Hippocampal formation (tissue), 2 donors: Measurements from ENCODE around the gene ZFAND3.

Experiments
- DNase-seq, 2 donors: peaks; one replicate each; lab custom pipeline; 2025; lab: John Stamatoyannopoulos, UW

The ZFAND3 gene

DNA sequence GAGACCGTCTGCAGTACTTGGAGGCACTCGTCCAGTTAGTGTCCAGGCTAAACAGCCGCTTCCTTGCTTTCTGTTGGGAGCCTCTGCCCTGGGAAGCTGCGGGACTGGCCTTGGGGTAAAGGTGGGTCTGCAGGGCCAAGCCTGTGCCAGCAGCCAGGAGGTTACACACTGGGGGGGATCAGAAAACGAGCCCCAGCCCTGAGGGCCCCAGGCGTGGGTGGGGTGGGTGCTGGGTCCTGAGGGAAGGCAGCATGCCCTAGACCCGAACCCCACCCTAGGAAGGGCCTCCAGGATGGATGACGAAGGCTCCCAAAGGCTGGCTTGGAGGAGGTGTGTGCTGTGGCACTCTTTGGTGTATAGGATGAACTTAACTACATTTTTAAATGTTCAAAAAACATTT, 335.2 kb downstream of the ZFAND3 start:
- DNase-seq, result no peak

DNA sequence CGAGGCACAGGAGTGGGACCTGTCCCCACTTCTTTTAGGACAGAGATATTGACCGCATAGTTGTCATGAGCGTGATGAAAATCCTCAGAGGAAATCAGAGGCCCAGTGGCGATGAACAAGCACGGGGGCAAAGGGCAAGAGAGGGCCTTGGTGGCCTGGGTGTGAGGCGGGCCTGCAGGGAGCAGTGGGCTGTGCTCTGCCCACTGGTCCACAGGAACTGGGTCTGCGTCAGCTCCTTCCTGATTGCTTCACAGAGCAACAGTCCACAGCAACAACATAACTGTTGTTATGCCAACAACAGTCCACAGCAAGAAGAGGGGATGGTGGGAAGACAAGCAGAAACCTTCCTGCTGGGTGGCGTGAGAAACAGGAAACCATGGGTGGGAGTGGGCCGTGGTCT, 335.6 kb downstream of the ZFAND3 start:
- DNase-seq, result no peak

DNA sequence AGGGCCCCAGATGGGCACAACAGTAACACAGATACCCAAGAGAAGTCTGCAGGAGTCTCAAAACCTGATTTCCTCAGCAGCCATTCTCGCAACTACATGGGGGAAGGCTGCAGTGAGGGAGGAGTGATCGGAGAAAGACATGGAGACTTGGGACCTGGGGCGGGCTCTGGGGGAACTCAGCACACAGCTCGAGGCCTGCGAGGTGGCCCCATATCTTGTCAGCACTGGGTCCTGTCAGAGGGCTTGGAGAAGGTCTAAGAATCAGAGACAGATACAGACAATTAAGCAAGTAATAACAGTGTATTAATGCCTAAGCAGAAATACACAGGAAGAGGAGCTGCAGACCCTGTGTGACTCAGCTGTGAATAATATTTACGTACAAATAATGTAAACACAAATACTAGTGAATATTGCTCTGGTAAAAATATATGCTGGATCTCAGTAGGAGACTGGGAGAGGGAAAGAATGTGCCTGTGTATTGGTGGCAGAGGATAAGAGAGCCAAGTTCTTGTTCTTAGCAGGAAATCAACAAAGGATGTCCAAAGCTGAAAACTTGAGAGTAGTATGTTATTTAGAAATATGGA, 336.2 kb downstream of the ZFAND3 start:
- no peak for DNase-seq

DNA sequence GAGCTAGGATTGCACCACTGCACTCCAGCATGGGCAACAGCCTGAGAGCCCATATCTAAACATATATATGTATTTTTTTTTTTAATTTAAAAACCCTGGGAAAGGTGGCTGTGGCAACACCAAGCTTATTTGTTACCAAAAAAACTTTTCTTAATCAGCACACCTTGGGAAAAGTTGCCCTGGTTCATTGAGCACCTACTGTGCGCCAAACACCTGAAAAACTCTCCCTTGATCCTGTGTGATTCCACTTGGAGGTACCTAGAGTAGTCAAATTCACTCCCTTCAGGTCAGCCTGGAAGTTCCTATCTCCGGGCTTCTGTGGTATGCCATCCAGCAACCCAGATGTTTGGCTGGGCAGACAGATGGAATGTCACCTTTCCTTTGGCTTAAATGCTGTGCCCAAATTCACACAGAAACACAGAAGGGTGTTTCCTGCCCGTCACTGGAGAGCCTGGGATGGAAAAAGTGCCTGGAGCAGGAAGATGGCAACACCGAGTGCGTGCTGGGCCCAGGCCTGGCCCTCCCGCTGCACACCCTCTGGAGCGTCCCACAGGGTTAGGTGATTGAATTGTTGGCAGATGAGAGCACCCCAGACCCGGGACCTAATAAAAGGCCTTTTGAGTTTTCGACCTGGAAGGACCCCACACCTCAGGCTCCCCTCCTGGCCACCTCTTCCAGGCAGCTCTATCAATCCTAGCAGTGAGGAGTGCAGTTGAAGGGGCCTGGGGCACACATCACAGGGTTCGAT, 337.5 kb downstream of the ZFAND3 start:
- no peak for DNase-seq

DNA sequence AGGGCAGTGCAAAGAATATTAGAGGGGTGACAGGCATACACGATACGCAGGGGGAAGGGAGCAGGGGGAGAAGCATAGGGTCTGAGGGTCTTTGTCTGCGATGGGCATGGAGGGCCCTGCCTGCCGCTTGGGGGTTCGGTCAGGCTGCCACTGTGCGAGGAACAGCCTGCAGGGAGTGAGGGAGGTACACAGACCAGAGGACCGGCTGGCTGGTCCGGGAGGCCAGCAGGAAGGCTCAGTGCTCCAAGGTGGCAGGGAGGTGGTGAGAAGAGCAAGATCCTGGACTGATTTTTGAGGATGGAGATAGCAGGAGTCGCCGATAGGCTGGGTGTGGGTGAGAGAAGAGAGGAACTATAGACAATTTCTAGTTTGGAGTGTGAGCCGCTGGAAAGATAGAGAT, 338.4 kb downstream of the ZFAND3 start:
- no peak for DNase-seq

DNA sequence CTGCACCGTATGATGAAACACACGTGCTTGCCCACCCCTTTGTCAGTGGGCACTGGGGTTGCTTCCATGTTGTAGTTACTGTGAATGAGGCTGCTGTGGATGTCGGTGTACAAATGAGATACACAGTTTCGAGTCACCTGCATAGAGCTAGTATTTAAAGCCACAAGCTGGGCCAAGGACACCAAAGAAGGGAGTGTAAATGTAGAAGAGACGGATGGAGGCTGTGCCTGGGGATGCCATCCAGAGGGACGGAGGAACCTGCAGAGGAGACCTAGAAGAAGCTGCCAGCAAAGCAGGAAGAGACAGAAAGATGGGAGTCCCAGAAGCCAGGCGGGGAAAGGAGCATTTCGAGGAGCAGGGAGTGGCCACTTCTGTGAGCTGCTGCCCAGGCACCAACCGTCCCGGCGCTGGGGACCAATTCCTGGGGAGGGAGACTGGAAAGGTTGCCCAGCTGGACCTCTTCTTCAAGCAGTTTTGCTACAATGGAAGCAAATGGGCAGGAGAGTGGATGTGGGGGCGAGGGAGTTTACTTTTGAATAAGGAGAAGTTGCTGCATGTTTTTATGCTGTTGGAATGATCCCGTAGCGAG, 339.3 kb downstream of the ZFAND3 start:
- no peak for DNase-seq

DNA sequence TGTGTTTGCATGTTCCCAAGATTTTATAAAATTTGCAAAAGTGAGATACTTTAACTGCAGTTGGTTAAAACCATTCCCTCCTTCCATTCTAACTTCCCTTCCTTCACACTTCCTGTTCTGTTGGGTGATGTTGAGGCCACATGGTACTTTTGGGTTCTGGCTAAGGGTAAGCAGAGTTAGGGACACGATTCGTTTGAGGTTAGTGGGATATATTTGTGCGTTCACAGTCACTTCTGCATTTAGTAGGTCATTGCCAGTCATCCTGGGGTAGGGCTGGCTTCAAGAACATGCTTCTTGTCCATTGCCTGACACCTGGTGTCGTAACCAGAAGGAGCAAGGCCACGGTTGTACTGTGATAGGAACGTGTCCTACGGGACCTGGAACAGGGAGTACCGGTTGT, 340.1 kb downstream of the ZFAND3 start:
- no peak for DNase-seq

DNA sequence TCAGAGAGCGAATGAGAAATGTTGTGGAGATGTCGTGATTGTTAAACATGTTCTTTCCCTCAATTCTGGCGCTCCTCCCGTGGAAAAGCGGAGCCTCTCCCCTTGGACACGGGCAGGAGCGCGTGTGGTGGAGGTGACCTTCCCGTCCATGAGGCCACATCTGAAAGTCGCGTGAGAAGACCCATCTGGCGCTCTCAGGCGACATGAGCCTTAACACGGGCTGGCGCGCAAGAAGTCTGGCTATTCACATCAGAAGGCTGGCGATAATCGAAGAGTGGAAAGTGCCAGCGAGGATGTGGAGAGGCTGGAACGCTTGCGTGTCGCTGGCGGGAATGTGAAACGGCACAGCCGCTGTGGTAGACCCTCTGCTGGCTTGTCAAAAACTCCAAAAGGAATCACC, 341.3 kb downstream of the ZFAND3 start:
- no peak for DNase-seq

DNA sequence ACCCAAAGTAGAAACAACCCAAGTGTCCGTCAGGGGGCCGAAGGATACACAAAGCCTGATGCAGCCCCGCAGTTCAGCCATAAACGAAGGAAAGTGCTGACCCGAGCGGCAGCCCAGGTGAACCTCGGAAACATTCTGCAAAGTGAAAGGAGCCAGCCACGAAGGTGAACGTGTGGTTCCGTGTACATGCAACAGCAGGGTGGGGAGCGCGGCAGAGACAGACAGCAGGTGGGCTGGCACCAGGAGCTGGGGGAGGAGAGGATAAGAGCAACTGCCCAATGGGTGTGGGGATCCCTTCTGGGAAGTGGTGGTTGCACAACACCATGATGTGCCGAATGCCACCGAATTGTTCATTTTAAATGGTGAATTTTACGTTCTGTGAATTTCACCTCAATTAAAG, 341.8 kb downstream of the ZFAND3 start:
- no peak for DNase-seq

DNA sequence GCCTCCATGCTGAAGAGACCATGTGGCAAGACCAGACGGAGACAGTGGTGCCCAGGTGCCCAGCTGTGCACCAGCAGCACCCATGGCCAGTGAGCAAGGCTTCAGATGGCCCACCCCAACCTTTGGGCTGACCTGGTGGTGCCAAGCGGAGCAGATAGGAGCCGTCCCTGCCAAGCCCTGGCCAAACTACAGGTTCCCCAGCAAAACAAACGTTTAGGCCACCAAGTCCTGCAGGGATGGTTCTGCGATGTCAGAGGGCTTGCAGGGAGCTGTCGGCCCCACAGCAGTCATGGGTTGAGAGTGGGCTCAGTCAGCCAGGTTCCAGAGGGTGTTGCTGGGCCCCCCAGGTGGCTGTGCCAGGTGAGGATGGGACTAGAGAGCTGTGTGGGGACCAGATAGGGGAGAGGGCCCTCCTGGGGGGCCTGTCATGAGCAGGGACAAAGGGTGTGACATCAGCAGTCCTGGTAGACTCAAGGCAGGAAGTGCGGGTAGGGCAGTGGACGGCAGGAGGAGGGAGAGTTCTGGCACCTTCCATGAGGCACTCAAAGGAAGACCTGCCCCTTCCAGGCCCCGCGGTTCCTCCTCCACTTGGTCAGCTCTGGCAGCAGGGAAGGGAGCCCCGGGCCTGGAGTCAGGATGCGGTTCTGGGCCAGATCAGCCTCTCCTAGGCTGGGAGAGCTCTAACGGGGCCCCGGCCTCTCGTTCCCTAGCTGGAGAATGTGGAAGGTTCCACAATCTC, 342.4 kb downstream of the ZFAND3 start:
- no peak for DNase-seq

DNA sequence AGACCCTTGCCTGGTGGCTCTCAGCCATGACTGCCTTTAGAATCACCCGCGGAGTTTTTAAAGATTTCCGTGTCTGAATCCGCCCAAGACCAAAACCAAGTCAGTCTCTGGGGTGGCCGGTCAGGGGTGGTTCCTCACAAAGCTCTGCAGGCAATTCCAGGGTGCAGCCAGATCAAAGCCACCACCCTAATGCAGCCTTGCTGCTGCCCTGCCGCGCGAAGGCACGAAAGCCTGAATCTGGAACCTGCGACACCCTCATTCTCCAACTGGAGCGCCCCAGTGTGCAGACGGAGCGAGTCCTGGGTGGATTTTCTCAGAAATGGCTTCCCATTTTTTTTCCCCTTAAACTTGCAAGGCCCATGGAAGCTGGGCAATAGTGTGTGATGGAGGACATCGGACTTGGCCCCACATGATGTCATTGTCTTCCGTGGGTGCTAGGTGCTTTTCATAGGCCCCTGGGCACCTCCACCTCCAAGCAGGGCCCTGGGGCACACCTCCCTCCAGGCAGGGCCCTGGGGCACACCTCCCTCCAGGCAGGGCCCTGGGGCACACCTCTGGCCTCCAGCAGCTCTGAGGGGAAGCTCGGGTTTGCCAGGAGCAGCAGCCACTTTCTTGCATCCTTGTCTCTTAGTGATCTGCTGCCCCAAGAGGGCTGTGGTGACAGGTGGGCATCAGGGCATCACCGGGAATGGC, 343.1 kb downstream of the ZFAND3 start:
- no peak for DNase-seq

DNA sequence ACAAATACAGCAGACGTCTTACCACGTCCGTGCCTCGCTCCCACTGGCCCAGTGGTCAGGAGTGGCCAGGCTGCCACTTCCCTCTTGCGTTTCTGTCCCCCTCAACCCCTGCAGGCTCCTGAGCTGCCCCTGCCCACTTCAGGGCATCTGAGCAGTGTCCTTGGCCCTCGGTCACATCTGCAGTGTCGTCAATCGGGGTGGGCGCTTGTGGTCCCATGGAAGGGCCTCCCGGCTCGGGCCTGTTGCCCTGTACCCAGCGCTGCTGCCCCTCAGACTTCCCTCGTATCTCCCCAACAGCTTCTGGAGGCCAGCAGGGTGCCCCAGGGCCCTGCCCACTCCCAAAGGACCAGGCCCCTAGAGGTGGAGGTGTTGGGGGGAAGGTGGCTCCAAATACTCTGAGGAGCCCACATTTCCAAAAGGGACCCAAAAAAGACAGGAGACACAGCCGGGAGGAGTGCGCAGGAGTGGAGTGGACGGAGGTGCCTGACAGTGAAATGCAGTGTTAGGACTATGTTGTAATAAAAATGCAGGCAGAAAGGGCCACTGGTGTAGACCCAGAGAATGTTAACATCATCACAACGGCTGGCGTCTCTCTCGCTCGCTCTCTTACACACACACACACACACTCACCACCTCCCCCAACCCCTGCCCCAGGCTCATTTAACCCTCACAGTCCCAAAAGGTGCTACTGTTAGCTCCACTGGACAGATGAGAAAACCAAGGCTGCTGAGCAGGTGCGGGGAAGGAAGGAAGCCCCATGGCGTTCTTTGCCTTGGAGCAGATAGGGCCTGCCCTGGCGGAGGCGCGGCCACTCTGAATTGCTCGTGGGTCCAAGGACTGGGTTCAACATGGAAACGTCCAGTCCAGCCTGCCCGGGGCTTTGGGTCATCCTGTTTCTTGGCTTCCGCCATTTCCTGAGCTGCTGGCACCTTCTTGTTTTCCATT, 343.9 kb downstream of the ZFAND3 start:
- DNase-seq, result no peak

DNA sequence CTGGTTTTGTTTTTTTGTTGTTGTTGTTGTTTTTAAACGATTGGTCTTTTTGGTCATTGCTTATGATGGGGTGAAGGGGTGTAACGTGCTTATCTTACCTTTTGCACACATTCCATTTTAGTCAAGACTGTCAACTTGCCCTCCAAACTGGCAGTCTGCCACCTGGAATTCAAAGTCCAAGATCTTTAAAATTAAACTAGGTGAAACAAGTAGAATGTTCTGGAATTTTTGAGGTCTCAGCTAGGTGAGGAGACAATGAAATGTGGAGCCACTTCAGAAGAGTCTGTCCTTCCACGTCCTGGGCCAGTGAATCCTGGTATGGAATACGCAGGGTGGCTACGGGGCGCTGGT, 344.6 kb downstream of the ZFAND3 start:
- DNase-seq, result no peak

DNA sequence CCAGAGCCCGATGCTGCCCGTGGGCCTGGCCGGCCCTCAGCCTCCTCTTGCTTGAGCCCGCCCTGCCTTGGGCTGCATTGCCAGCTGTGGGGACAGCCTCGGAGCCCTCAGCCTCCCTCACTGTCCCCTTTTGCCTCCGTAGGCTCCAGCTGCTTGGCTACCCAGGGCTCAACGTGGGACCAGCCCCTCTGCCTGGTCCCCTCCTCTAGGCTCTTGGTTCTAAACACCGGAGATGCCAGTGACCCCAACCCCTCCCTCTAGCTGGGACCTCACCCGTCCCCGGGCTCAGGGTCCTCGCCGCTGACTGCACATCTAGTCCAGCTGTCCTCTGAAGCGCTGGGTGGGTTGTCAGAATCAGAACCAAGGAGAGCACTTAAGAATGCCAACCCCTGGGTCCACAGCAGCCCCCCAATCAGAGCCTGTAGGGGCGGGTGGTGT, 345.2 kb downstream of the ZFAND3 start:
- DNase-seq, result no peak

DNA sequence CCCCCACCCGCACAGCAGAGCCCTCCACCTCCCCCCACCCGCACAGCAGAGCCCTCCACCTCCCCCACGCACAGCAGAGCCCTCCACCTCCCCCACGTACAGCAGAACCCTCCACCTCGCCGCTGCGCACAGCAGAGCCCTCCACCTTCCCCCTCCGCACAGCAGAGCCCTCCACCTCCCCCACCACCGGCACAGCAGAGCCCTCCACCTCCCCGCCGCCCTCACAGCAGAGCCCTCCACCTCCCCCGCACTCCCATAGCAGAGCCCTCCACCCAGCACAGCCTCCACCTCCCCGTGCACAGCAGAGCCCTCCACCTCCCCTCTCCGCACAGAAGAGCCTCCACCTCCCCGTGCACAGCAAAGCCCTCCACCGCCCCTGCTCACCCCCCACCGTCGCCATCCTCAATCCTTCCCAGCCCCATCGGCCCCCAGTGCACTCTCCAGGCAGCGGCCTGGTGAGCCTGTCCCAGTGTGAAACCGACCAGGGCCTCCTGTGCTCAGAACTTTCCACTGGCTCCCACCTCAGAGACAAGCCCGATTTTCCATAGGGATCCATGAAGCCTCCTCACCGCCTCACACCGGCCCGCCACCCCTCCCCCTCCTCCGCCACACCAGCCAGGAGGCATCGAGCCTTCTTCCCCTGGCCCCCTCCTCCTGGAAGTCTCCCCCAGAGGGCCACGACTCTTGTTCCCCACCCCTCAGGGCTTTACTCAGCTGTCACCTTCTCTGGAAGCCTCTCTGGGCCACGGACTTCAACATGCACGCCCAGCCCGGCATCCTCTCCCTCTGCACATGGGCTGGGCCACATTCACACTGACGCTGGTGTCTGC, 347.1 kb downstream of the ZFAND3 start:
- no peak for DNase-seq

DNA sequence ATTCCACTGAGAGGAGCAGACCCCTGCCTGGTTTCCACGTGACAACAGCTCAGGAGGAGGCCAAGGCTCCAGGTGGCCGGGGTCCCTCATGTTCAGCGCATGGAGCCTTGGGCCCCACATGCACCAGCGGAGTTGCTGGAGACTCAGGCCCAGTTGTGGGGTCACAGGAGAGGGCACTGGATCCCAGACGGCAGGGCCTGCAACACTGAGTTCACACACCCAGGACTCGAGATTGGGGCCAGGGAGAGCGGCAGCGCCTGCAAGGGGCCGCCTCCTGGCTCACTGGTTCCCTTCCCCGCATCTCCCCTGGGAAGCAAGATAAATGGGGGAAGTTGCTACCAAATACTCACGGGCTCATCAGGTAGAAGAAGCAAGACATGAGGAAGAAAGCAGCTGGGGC, 348.1 kb downstream of the ZFAND3 start:
- no peak for DNase-seq

DNA sequence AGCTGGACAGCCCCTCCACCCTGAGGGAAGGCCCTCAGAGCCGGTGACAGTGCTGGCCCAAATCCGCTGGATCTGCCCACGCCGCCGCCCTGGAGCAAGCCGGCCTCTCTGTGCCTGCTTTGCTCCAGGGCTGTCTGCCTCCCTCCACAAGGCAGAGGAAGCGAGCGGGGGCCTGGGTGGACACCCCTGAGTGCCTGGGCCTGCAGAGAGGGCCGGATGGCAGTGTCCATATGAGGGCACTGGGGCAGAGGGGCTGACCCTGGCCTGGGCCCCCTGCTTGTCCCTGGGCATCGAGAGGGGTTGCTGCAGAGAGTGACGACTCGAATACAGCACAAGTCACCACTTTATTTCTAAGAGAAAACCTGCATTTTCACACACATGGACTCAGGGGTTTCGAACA, 348.6 kb downstream of the ZFAND3 start:
- no peak for DNase-seq

DNA sequence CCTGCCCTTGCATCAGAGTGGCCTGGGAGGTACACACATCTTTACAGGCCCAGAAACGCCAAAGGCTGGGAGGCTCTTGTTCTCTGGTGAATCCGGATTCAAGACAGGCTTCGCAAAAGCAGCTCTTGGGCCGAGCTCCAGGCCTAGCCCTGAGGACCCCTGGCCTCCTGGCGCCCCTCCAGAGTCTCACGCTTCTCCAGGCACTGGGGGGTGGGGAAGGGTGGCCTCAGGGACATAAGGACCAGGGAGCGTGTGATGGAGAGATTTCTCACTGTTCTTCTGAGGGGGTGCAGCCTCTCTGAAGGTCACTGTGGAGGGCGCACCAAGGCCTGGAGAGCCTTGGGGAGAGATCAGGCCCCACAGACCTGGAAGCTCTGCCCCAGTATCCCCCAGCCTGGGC, 349.2 kb downstream of the ZFAND3 start:
- no peak for DNase-seq

DNA sequence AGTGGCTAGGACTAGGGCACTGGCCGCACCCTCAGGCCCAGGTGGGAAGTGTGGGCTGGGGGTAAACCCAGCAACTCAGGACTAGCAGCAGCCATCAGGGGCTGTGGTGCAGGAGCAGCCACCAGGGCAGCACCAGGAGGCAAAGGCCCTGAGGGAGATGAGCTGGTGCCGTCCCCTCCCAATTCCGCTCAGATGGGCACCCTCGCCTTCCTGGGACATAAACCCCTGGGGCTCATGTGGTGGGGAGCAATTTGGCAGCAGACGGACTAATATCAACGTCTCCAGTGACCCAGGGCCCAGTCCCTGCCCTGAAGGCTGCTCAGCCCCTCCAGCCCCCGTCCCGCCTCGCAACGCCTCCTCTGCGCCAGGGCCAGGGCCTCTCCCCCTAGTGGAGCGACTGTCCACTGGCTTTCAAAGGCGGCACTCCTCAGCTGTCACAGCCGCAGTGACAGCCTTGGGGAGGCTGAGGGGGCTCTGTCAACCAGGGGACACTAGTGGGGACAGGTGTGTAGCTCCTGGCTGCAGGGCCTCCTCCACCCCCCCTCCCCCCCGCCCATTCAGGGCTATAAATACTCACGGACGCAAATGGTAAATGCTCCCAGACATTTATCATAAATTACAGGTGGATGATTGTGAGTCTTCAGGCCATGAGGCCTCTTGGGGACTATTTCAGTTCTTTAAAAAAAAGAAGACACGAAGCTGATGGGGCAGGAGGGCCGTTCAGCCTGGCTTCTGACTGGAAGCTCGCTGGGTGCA, 349.9 kb downstream of the ZFAND3 start:
- no peak for DNase-seq
